Left ventricle myocardium inferior (tissue), 1 donor: Measurements from ENCODE around the gene CDH9. TPM values are rescaled to one million over a fixed set of nuclear protein-coding genes. Genes with fewer than 3 reads are reported as not detected.

ENCODE experiments used
- DNase-seq: peaks from one replicate; pipeline ENCODE4 v3.0.0-alpha.2; 2020
- H3K27ac ChIP-seq: fragments of 200-600 bp; replicated peaks from 2 replicates; pipeline ENCODE4 v1.8.0; 2021
- H3K27me3 ChIP-seq: fragments of 200-600 bp; 2 replicates; pipeline ENCODE4 v1.8.0; 2021; ENCODE audit warnings: low read depth
- H3K36me3 ChIP-seq: fragments of 200-600 bp; 2 replicates; pipeline ENCODE4 v1.8.0; 2021
- H3K4me1 ChIP-seq: fragments of 200-600 bp; 2 replicates; pipeline ENCODE4 v1.8.0; 2021
- H3K4me3 ChIP-seq: fragments of 200-600 bp; 2 replicates; pipeline ENCODE4 v1.8.0; 2021; ENCODE audit warnings: mild to moderate bottlenecking, moderate library complexity
- H3K9me3 ChIP-seq: fragments of 200-600 bp; replicated peaks from 2 replicates; pipeline ENCODE4 v1.8.0; 2021
- CTCF ChIP-seq: fragments of 200-600 bp; IDR thresholded peaks from 2 replicates; pipeline ENCODE4 v1.8.0; 2021; ENCODE audit warnings: antibody characterized with exemption, mild to moderate bottlenecking, borderline replicate concordance
- intact Hi-C: fragments of 100-400 bp; cut with micrococcal nuclease; formaldehyde crosslinking; loops from one replicate; pipeline ENCODE4 v1.11.0; 2022
- total RNA-seq: library from RNA; stranded (reverse); fragmentation: NEBNext Ultra II Directional; extraction: Animal tissue kit (Norgen Biotek cat#: 25700); gene quantifications from one replicate; pipeline ENCODE4 v1.2.1, GENCODE V29; 2021
- donor health status: DM: no; HTN: yes; CAD: no; lungs with severe emphysema.

CDH9 gene
- total RNA-seq, 1 donor from 2014 or later, result not detected

DNA sequence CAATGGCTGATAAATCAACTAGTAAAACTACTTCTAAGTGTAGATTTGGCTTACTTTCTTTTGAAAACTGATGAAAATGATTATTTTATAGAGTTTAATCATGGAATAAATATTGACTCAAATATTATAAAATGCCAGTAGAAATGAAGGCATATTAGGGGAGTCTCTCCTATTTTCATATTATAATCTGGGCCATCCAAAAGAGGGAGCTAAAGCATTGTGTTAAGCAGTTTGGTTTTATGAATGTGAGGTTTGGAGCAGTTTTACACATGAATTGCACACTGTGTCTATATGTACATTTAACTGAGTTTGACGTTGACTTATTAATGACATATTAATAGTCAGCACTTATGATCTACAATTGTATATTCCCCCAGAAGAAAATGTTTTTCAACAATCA lies 17.4 kb downstream of the CDH9 start:
- Histone ChIP-seq H3K36me3 (no peaks in the 10 kb centered on the region), H3K4me3 (no peak overlapping the region), H3K27me3 (no peaks in the 10 kb centered on the region), H3K4me1 (no peaks in the 10 kb centered on the region), H3K27ac (no peak overlapping the region), H3K9me3 (no peaks in the 10 kb centered on the region)
- DNase-seq, result no peak
- intact Hi-C loops, result no loop called here
- TF ChIP-seq CTCF, result no peak

DNA sequence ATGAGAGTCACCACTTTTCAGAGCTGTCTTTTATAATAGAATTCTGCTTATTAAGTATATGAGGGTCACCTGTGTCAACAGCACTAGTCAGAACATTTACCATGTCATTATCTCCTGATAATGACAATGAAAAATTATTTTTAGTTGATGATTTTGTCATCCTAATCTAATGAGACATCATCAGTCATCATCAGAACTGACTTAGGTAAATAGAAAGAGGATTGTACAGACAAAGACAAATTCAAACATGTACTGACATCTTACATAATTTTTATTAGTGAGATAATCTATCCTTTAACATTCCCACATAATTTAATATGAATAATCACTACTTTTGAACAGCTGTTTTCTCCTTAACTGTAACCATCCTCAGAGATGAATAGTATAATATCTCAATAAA lies 22.6 kb downstream of the CDH9 start:
- TF ChIP-seq CTCF, result no peak
- Histone ChIP-seq H3K9me3 (no peaks in the 10 kb centered on the region), H3K4me1 (no peaks in the 10 kb centered on the region), H3K27ac (no peak overlapping the region), H3K4me3 (no peak overlapping the region), H3K36me3 (no peaks in the 10 kb centered on the region), H3K27me3 (no peaks in the 10 kb centered on the region)
- intact Hi-C loops, result no loop called here
- DNase-seq, result no peak

GRCh38 chr5:27011274-27011673 lies 27.1 kb downstream of the CDH9 start:
- Histone ChIP-seq H3K27me3 (no peaks in the 10 kb centered on the region), H3K36me3 (no peaks in the 10 kb centered on the region), H3K27ac (no peak overlapping the region), H3K9me3 (no peaks in the 10 kb centered on the region), H3K4me3 (no peak overlapping the region), H3K4me1 (no peaks in the 10 kb centered on the region)
- TF ChIP-seq CTCF, result no peak
- intact Hi-C loops, result no loop called here
- no peak for DNase-seq

DNA sequence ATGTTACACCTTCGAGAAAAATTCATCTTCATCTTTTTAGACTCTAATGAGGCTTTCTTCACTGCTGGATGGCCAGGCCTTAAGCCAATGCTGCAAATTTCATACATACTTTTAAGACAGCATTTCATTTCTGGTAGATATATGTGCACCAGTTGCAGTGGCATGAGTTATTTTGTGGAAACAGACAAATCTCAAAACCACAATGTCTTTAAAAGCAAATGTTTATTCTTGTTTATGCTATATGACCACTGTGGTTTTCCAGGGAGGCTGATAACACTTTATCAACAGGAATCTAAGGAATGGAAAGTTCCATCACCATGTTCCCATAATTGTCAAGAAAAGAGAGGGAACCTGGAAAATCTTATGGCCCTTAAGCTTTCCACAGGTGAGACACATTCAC lies 27.7 kb downstream of the CDH9 start:
- no peak for DNase-seq
- no peaks in the 10 kb centered on the region for H3K4me1 ChIP-seq
- no peaks in the 10 kb centered on the region for H3K27me3 ChIP-seq
- TF ChIP-seq CTCF, result no peak
- H3K9me3 ChIP-seq, result no peaks in the 10 kb centered on the region
- intact Hi-C loops, result no loop called here
- no peaks in the 10 kb centered on the region for H3K36me3 ChIP-seq
- no peak overlapping the region for H3K4me3 ChIP-seq
- H3K27ac ChIP-seq, result no peak overlapping the region

GRCh38 chr5:27009540-27009915 lies 28.9 kb downstream of the CDH9 start:
- no peaks in the 10 kb centered on the region for H3K27me3 ChIP-seq
- intact Hi-C loops, result no loop called here
- H3K36me3 ChIP-seq, result no peaks in the 10 kb centered on the region
- H3K4me3 ChIP-seq, result no peak overlapping the region
- DNase-seq, result no peak
- no peaks in the 10 kb centered on the region for H3K9me3 ChIP-seq
- TF ChIP-seq CTCF, result no peak
- H3K4me1 ChIP-seq, result no peaks in the 10 kb centered on the region
- H3K27ac ChIP-seq, result no peak overlapping the region
